T-helper 1 cell treated with Interleukin-12 subunit alpha and Interleukin-12 subunit beta and Interleukin-4 antibody, amounts not matched to agents 30 μg/mL and 1 μg/mL, for 36 hours (primary cell): ENCODE results near the gene MBOAT7.

Source experiments
- H3K27ac Mint-ChIP-seq: one replicate; pipeline ENCODE4 v1.8.0; 2021; ENCODE audit warnings: mild to moderate bottlenecking, mixed read lengths
- H3K27me3 Mint-ChIP-seq: one replicate; pipeline ENCODE4 v1.8.0; 2021; ENCODE audit warnings: low read depth, mixed read lengths
- H3K36me3 Mint-ChIP-seq: one replicate; pipeline ENCODE4 v1.8.0; 2021; ENCODE audit warnings: low read depth, mixed read lengths
- H3K4me1 Mint-ChIP-seq: one replicate; pipeline ENCODE4 v1.8.0; 2021; ENCODE audit warnings: low read depth, mixed read lengths
- H3K4me3 Mint-ChIP-seq: one replicate; pipeline ENCODE4 v1.8.0; 2021; ENCODE audit warnings: mild to moderate bottlenecking, moderate library complexity, mixed read lengths
- H3K9me3 Mint-ChIP-seq: one replicate; pipeline ENCODE4 v1.8.0; 2021; ENCODE audit warnings: mixed read lengths

Gene MBOAT7

DNA sequence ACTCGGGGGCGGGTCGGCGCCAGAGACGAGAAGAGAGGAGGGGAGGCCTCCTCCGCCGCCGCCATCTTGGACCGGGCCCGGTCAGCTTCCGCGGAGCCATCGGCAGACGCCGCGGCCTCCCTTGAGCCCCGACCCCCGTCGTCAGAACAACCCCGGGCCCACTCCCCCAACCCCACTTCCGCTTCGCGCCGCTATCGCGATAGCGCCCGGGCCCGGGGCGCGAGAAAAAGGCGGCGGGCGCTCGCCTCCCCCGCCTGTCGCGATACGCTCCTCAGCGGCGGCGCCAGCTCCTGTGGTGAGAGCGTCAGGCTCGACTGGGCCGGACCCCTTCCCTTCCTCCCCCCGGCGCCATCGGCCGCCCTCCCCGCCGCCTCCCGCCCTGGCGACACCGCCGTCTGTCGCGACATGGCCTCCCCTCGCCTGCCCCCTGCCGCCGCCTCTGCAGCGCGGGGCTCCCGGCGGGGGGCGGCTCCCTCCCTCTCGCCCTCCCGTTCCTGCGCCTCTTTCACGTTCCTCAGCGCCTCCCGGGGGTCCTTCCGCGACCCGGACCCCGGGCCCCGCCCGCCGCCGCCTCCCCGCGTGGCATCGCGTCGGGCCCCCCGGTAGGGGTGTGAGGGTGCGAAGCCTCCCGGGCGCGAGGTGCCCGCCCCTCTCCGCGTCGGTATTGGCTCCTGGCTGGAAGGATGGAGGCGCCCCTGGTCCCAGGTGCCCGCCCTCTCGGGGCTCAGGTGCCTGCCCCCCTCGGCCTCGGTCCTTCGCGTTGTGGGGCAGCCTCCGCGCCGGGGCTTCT lies 51.5 kb downstream of the MBOAT7 start, which contains the start of gene CNOT3:
Gene CNOT3 (plus strand): TSS at position 64 of the 790 bp plus-strand sequence. CDS start 5,217 bp downstream, outside the sequence.
- Mint-ChIP-seq H3K27ac (peak within 1 kb of the TSS; percentile 88), H3K4me3 (peak within 1 kb of the TSS; percentile 85), H3K36me3 (peaks cover 12% of the 10 kb centered on the region), H3K27me3 (no peaks in the 10 kb centered on the region), H3K4me1 (peaks cover 36% of the 10 kb centered on the region), H3K9me3 (no peaks in the 10 kb centered on the region)

- no peaks in the 10 kb centered on the region for H3K27me3 Mint-ChIP-seq
- peaks cover 10% of the 10 kb centered on the region for H3K36me3 Mint-ChIP-seq
- H3K4me3 Mint-ChIP-seq, result peak overlapping the region; percentile 84
- H3K4me1 Mint-ChIP-seq, result peaks cover 36% of the 10 kb centered on the region
- peak overlapping the region; percentile 82 for H3K27ac Mint-ChIP-seq
- no peaks in the 10 kb centered on the region for H3K9me3 Mint-ChIP-seq
These were observed 52.3 kb downstream of the MBOAT7 start for GRCh38 chr19:54136864-54137698.

GRCh38 chr19:54136086-54136863 lies 53.1 kb downstream of the MBOAT7 start:
- Mint-ChIP-seq H3K36me3 (peaks cover 10% of the 10 kb centered on the region), H3K9me3 (no peaks in the 10 kb centered on the region), H3K4me1 (peaks cover 32% of the 10 kb centered on the region), H3K27ac (peak overlapping the region; percentile 82), H3K27me3 (no peaks in the 10 kb centered on the region), H3K4me3 (peak overlapping the region; percentile 84)

GRCh38 chr19:54133957-54134590 lies 55.3 kb downstream of the MBOAT7 start:
- Mint-ChIP-seq H3K27me3 (no peaks in the 10 kb centered on the region), H3K9me3 (no peaks in the 10 kb centered on the region), H3K4me3 (no peak overlapping the region), H3K4me1 (peaks cover 19% of the 10 kb centered on the region), H3K27ac (peak overlapping the region; percentile 61), H3K36me3 (peaks cover 5% of the 10 kb centered on the region)

DNA sequence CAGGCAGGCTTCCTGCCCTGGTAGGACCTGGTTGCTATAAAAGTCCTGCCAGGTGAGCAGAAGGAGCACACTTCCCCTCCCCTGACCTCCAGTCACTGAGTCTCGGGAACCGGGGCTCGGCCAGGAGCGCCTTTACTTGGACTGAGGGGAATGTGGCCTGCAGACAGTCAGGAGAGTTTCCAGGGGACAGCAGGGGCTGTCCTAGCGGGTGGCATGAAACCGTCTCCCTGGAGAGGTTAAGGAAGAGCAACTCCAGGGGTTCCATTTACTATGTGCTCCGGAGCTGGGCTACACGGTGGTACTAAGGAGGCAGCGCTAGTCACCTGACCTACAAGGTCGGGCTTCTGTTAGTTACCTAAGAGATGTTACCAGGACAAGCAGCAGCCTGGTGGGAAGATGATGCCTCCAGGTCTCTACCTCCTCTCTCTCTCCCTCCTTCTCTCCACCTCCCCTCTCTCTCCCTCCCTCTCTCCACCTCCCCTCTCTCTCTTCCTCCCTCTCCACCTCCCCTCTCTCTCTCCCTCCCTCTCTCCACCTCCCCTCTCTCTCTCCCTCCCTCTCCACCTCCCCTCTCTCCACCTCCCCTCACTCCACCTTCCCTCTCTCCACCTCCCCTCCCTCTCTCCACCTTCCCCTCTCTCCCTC lies 55.9 kb downstream of the MBOAT7 start:
- peaks cover 13% of the 10 kb centered on the region for H3K4me1 Mint-ChIP-seq
- no peak overlapping the region for H3K27ac Mint-ChIP-seq
- H3K4me3 Mint-ChIP-seq, result no peak overlapping the region
- H3K27me3 Mint-ChIP-seq, result no peaks in the 10 kb centered on the region
- H3K36me3 Mint-ChIP-seq, result peaks cover under 1% of the 10 kb centered on the region
- H3K9me3 Mint-ChIP-seq, result no peaks in the 10 kb centered on the region

GRCh38 chr19:54129617-54129996 lies 59.8 kb downstream of the MBOAT7 start:
- Mint-ChIP-seq H3K36me3 (peaks cover 16% of the 10 kb centered on the region), H3K9me3 (no peaks in the 10 kb centered on the region), H3K4me1 (peaks cover 5% of the 10 kb centered on the region), H3K27me3 (no peaks in the 10 kb centered on the region), H3K4me3 (no peak overlapping the region), H3K27ac (no peak overlapping the region)

DNA sequence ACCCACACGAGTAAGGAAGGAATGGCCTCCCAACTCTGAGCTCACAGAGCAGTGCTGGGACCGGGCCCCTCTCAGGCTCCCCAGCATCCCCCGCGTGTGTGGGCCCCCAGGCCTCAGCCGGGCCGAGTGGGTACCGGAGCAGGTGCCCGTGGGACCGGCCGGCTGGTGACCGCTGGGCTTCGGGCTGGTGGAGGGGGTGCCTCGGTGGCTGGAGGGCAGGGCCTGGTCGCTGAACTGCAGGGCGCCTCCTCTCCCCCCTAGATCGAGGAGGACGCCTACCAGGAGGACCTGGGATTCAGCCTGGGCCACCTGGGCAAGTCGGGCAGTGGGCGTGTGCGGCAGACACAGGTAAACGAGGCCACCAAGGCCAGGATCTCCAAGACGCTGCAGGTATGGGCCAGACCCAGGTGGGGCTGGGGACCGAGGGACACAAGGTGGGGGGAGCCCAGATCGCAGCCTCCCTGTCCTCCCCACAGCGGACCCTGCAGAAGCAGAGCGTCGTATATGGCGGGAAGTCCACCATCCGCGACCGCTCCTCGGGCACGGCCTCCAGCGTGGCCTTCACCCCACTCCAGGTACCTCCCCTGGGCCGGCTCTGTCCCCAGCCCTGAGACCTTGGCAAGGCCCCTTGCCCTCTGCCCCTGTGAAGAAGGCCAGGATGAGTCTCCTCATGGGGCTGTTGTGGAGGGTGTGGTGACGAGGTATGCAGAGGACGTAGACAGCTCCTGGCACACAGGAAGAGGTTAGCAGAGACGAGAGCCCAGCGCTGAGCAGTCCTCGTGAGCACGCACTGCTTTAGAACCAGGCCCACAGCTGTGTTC lies 60.4 kb downstream of the MBOAT7 start:
- no peaks in the 10 kb centered on the region for H3K27me3 Mint-ChIP-seq
- no peaks in the 10 kb centered on the region for H3K9me3 Mint-ChIP-seq

DNA sequence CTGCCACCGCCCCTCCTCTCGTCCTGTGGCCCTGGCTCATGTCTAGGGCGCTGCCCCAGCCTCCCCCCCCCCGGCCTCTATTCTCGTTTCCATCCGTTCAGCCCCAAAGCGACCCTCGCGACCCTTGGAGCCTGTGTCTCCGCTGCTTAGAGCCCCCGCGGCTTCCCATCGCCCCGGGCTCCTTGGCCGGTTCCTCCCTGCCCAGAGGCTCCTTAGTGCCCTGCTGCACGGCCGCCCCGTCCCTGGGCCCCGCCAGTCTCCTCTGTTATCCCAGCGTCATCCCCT lies 61.0 kb downstream of the MBOAT7 start:
- H3K27me3 Mint-ChIP-seq, result no peaks in the 10 kb centered on the region

More for the DNA sequence above, 60.4 kb downstream of the MBOAT7 start:
- Mint-ChIP-seq H3K27ac (no peak overlapping the region), H3K4me3 (no peak overlapping the region), H3K36me3 (peaks cover 16% of the 10 kb centered on the region), H3K4me1 (no peaks in the 10 kb centered on the region)

DNA sequence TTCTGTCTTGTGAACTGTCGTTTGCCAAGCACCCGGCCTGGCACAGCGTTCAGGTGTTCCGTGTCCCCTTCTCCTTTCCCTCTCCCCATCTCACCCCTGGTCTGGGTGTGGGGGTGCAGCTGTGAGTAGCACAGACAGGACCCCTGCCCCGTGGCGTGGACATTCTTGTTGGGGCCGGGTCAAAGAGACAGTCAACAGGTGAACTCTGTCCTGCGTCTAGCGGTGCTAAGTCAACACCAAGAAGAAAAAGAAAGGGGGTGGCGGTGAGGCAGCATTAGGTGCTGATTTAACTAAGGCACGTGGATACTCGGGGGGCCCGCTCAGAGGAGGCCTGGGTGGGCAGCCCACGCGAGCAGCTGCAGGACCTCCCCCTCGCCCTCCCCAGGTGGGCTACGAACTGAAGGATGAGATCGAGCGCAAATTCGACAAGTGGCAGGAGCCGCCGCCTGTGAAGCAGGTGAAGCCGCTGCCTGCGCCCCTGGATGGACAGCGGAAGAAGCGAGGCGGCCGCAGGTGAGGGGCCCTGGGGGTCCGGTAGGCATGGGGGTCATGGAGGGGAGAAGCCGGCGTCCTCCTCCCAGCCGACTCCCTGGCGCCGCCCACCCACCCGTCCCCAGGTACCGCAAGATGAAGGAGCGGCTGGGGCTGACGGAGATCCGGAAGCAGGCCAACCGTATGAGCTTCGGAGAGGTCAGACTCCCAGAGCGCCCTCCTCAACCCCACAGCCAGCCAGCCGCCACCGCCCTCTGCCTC lies 61.5 kb downstream of the MBOAT7 start:
- no peaks in the 10 kb centered on the region for H3K4me1 Mint-ChIP-seq
- H3K36me3 Mint-ChIP-seq, result peaks cover 22% of the 10 kb centered on the region
- no peak overlapping the region for H3K4me3 Mint-ChIP-seq
- no peaks in the 10 kb centered on the region for H3K27me3 Mint-ChIP-seq
- no peaks in the 10 kb centered on the region for H3K9me3 Mint-ChIP-seq
- no peak overlapping the region for H3K27ac Mint-ChIP-seq

More for the DNA sequence above, 61.0 kb downstream of the MBOAT7 start:
- no peak overlapping the region for H3K4me3 Mint-ChIP-seq
- H3K4me1 Mint-ChIP-seq, result no peaks in the 10 kb centered on the region
- peaks cover 16% of the 10 kb centered on the region for H3K36me3 Mint-ChIP-seq
- H3K27ac Mint-ChIP-seq, result no peak overlapping the region
- no peaks in the 10 kb centered on the region for H3K9me3 Mint-ChIP-seq

DNA sequence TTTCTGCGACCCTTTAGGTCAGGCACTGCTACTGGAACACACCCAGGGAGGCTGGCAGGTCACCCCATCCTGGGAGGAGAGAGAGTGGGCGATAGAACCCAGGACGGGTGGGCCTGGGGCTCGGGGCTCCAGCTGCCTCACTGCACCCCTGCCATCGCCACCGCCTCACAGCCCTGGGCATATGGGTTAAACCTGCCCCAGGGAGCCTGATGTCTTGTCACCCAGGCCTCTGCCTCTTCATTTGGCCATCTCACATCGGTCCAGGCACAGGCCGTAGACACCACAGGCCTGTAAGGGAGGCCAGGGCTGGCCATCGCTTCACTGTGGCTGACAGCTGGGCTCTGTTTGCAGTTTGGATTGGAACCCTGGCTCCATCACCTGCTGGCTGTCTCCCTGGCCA lies 63.7 kb downstream of the MBOAT7 start:
- H3K4me3 Mint-ChIP-seq, result no peak overlapping the region
- peaks cover 32% of the 10 kb centered on the region for H3K36me3 Mint-ChIP-seq
- no peaks in the 10 kb centered on the region for H3K27me3 Mint-ChIP-seq
- no peaks in the 10 kb centered on the region for H3K9me3 Mint-ChIP-seq
- H3K27ac Mint-ChIP-seq, result no peak overlapping the region
- H3K4me1 Mint-ChIP-seq, result no peaks in the 10 kb centered on the region

GRCh38 chr19:54124393-54124792 lies 65.0 kb downstream of the MBOAT7 start:
- peaks cover 39% of the 10 kb centered on the region for H3K36me3 Mint-ChIP-seq
- no peak overlapping the region for H3K27ac Mint-ChIP-seq
- no peak overlapping the region for H3K4me3 Mint-ChIP-seq
- H3K4me1 Mint-ChIP-seq, result no peaks in the 10 kb centered on the region
- H3K9me3 Mint-ChIP-seq, result no peaks in the 10 kb centered on the region
- no peaks in the 10 kb centered on the region for H3K27me3 Mint-ChIP-seq

GRCh38 chr19:54123682-54124081 lies 65.7 kb downstream of the MBOAT7 start:
- no peak overlapping the region for H3K27ac Mint-ChIP-seq
- H3K4me3 Mint-ChIP-seq, result no peak overlapping the region
- H3K9me3 Mint-ChIP-seq, result no peaks in the 10 kb centered on the region
- no peaks in the 10 kb centered on the region for H3K27me3 Mint-ChIP-seq
- H3K36me3 Mint-ChIP-seq, result peaks cover 40% of the 10 kb centered on the region
- no peaks in the 10 kb centered on the region for H3K4me1 Mint-ChIP-seq
